Common myeloid progenitor, CD34-positive (primary cell): ENCODE results near the gene MGAT1.
"Not testable (repeated sequence)": the region's sequence is repeated elsewhere in the genome, so short reads cannot be mapped to it uniquely, and the experiment has no call there.

ENCODE experiments used
- CTCF ChIA-PET: fragments of 350-600 bp; sonication (Branson Sonifier 250); formaldehyde crosslinking; loops from one replicate; lab custom pipeline; 2021; ENCODE audit warnings: antibody characterized with exemption; lab: Charles Lee
- POLR2A ChIA-PET: fragments of 350-600 bp; sonication (Branson Sonifier 250); formaldehyde crosslinking; loops from one replicate; lab custom pipeline; 2021; ENCODE audit warnings: antibody characterized with exemption; lab: Charles Lee
- DNase-seq, 3 donors: peaks; one replicate each; pipeline versions ENCODE4 v3.0.0 to v3.0.0-alpha.2; 2013
- H3K27ac ChIP-seq, 2 experiments: 1 replicate in 1 of 2; 2 replicates in 1 of 2; pipeline ENCODE4 v1.7.0; 2013; ENCODE audit warnings: inconsistent platforms in 2 of 2, low read length in 2 of 2, mild to moderate bottlenecking in 2 of 2, low read depth in 1 of 2, moderate library complexity in 1 of 2; ENCODE audit not compliant: severe bottlenecking in 2 of 2, insufficient read depth in 1 of 2, poor library complexity in 1 of 2
- H3K27me3 ChIP-seq, 5 experiments: replicated peaks in 2 of 5; 1 replicate in 3 of 5; 2 replicates in 2 of 5; pipeline versions ENCODE4 v1.6.1 to v1.7.0; 2013; ENCODE audit warnings: low read length in 4 of 5, mild to moderate bottlenecking in 2 of 5, moderate library complexity in 2 of 5, inconsistent platforms in 1 of 5; ENCODE audit not compliant: insufficient read depth in 5 of 5, control insufficient read depth in 4 of 5
- H3K36me3 ChIP-seq, 4 experiments: 1 replicate in 2 of 4; 2 replicates in 2 of 4; pipeline versions ENCODE4 v1.6.1 to v1.7.0; 2013; ENCODE audit warnings: low read length in 3 of 4, control low read depth in 1 of 4, mild to moderate bottlenecking in 1 of 4; ENCODE audit not compliant: control insufficient read depth in 4 of 4, insufficient read depth in 4 of 4
- H3K4me1 ChIP-seq, 4 experiments: 1 replicate in 3 of 4; 2 replicates in 1 of 4; pipeline versions ENCODE4 v1.6.1 to v1.7.1; 2013; ENCODE audit warnings: low read length in 3 of 4, mild to moderate bottlenecking in 3 of 4, control low read depth in 1 of 4, inconsistent platforms in 1 of 4, moderate library complexity in 1 of 4; ENCODE audit not compliant: control insufficient read depth in 4 of 4, insufficient read depth in 4 of 4; ENCODE audit errors: control extremely low read depth in 1 of 4
- H3K4me3 ChIP-seq, 7 experiments: 1 replicate in 4 of 7; 2 replicates in 3 of 7; pipeline versions ENCODE4 v1.5.1 to v1.7.0; 2013; ENCODE audit warnings: mild to moderate bottlenecking in 7 of 7, low read length in 6 of 7, moderate library complexity in 6 of 7, inconsistent platforms in 2 of 7, low read depth in 2 of 7, control low read depth in 1 of 7; ENCODE audit not compliant: insufficient read depth in 4 of 7, control insufficient read depth in 1 of 7; ENCODE audit errors: extremely low read depth in 1 of 7
- H3K9me3 ChIP-seq, 5 experiments: 1 replicate in 4 of 5; 2 replicates in 1 of 5; pipeline versions ENCODE4 v1.6.1 to v1.7.1; 2013; ENCODE audit warnings: low read length in 4 of 5, mild to moderate bottlenecking in 2 of 5, inconsistent platforms in 1 of 5, low read depth in 1 of 5, moderate library complexity in 1 of 5; ENCODE audit not compliant: control insufficient read depth in 4 of 5, insufficient read depth in 2 of 5; ENCODE audit errors: control extremely low read depth in 1 of 5
- WGBS: methylation state at CpG from one replicate; pipeline ENCODE4 v1.1.5; 2013; ENCODE audit not compliant: insufficient coverage; 5-methylcytosine and 5-hydroxymethylcytosine counted together

The MGAT1 gene

DNA sequence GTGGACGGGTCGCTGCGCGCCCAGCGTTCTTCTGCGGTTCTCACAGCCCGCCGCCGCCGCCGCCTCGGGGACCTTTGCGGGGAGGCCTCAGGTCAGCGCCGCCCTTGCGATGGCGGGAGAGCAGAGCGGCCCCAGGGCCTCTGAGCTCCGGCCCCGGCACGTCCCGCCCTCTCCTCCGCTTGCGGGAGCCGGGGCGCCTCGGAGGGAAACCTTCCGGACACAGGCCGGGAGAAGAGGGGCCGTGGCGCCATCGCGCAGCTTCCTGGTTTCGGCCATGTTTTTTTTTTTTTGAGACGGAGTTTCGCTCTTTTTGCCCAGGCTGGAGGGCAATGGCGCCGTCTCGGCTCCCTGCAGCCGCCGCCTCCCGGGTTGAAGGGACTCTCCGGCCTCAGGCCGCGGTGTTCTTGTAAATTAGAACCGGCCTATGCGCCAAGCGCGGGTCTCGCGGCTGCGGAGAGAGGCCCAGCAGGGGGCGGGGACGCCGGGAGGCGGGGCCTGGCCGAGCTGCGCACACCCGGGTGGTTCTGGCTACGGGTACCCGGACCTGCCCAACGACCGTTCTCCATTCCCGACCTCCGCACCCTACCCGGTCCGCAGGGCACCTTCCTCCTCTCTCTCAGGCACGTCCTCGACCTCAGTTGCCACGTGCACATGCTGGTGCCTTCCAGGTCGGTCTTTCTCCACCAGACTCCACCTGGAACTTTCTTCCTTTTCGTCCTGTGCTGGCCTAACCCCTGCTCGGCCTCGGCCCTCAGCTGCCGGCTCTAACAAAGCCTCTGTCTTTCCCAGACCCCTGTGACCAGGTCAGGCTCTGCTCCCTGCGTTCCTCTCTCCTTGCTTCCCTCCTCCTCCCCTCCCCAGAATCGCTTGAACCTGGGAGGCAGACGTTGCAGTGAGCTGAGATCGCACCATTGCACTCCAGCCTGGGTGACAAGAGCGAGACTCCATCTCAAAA is 28.8 kb upstream of the MGAT1 start:
- Histone ChIP-seq H3K27ac (peak overlapping the region; percentile 93 to 95), H3K9me3 (peaks cover 0 to 10% (median 0%) of the 10 kb centered on the region in 5 experiments), H3K36me3 (peaks cover 11 to 20% (median 17%) of the 10 kb centered on the region in 4 experiments), H3K27me3 (no peaks in the 10 kb centered on the region), H3K4me3 (peak overlapping the region; percentile 75 to 97 (median 84)), H3K4me1 (peaks cover 4 to 26% (median 24%) of the 10 kb centered on the region in 4 experiments)
- WGBS = under 1% methylated on average over 79 of the region's 80 CpGs
- peak; percentile 63 to 77 (median 75) for DNase-seq
- ChIA-PET POLR2A (interaction anchor here (0.6 to 2.2 kb wide), 7 partner anchors 10 to 41 kb away, joined by 3 to 14 read pairs (median 4); partner anchors contain the start of gene MGAT1), CTCF (interaction anchor here (0.7 to 4.0 kb wide), 16 partner anchors 8 to 47 kb away, joined by 3 to 22 read pairs (median 5); no protein-coding TSS in a partner anchor)

DNA sequence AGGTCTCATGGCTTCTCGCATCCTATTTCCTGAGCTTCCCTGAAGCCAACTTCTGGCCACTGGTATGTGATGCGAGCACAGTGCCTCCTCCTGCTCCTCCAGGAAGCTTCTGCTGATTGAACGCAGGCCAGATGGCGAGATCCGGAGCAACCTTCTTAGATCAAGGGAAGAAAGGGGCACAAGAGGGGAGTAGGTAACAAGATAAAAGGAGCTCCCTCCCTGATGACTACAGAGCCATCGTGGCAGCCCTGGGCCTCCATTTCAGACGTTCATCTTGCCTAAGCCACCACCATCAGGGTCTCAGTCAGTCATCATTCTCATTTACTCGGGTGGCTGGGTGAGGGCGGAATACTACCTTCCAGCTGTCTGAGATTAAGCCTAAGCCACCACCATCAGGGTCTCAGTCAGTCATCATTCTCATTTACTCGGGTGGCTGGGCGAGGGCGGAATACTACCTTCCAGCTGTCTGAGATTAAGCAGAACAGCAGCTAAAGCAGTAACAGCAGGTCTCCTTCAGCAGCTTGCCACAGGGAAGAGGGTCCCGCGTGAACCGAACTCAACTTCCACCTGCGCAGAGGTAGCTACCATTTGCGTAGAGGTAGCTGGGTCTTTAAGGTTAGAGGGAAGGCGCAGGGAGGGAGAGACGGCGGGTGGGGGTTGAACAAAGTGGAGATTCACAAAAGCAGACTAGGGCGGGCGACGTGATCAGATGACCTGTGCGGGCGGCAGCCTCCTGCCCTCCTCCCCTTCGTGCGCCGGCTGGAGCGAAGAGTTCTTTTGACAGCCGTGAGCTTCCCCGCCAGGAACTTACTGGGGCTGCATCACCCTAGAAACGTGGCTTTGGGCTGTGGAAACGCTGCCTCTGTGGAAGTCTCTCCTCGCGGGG is 27.9 kb upstream of the MGAT1 start:
- H3K9me3 ChIP-seq = peaks cover 0 to 10% (median 0%) of the 10 kb centered on the region in 5 experiments
- 32% methylated on average over 23 of the region's 35 CpGs for WGBS
- peak; percentile 49 to 85 (median 76) for DNase-seq

DNA sequence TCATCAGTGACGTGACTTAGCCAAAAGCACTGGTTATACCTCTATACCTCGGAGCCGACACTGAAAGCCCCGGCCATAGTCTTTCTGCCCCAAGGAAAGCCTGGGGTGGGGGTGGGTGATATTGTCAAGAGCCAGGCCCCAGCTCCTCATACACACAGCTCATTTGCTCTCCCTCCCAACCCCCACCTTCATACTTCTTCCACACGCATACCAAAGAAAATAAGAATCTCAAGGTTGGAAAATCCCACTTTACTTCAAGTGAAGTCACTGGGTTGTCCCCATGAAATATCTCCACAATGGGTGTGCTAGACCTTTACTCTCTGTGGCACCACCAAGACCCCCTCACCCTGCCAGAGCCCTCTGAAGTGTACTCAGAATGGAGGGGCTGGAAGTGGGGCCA is 27.1 kb upstream of the MGAT1 start:
- no peaks in the 10 kb centered on the region for H3K27me3 ChIP-seq
- CTCF ChIA-PET = interaction anchor here (0.8 to 4.0 kb wide), 8 partner anchors 8 to 37 kb away, joined by 3 to 22 read pairs (median 4); partner anchors contain the start of gene MGAT1
- peaks cover 0 to 10% (median 0%) of the 10 kb centered on the region in 5 experiments for H3K9me3 ChIP-seq
- 100% methylated on average over 1 of the region's 5 CpGs for WGBS
- POLR2A ChIA-PET = interaction anchor here (0.5 to 1.8 kb wide), 4 partner anchors 8 to 40 kb away, joined by 3 to 6 read pairs (median 4); no protein-coding TSS in a partner anchor
- peaks cover 4 to 26% (median 24%) of the 10 kb centered on the region in 4 experiments for H3K4me1 ChIP-seq
- H3K4me3 ChIP-seq = peak overlapping the region in 2 of 7 experiments; percentile 83 to 97
- peaks cover 5 to 12% (median 11%) of the 10 kb centered on the region in 4 experiments for H3K36me3 ChIP-seq
- no peak for DNase-seq
- no peak overlapping the region for H3K27ac ChIP-seq

More for the DNA sequence above, 27.9 kb upstream of the MGAT1 start:
- Histone ChIP-seq H3K27ac (peak overlapping the region; percentile 93 to 95), H3K27me3 (no peaks in the 10 kb centered on the region), H3K4me1 (peaks cover 4 to 26% (median 24%) of the 10 kb centered on the region in 4 experiments), H3K4me3 (peak overlapping the region; percentile 75 to 97 (median 84)), H3K36me3 (peaks cover 6 to 19% (median 17%) of the 10 kb centered on the region in 4 experiments)
- CTCF ChIA-PET = interaction anchor here (0.7 to 4.0 kb wide), 16 partner anchors 9 to 46 kb away, joined by 3 to 22 read pairs (median 4); no protein-coding TSS in a partner anchor
- POLR2A ChIA-PET = interaction anchor here (0.9 to 2.2 kb wide), 6 partner anchors 9 to 41 kb away, joined by 3 to 14 read pairs (median 4); partner anchors contain the start of gene MGAT1

DNA sequence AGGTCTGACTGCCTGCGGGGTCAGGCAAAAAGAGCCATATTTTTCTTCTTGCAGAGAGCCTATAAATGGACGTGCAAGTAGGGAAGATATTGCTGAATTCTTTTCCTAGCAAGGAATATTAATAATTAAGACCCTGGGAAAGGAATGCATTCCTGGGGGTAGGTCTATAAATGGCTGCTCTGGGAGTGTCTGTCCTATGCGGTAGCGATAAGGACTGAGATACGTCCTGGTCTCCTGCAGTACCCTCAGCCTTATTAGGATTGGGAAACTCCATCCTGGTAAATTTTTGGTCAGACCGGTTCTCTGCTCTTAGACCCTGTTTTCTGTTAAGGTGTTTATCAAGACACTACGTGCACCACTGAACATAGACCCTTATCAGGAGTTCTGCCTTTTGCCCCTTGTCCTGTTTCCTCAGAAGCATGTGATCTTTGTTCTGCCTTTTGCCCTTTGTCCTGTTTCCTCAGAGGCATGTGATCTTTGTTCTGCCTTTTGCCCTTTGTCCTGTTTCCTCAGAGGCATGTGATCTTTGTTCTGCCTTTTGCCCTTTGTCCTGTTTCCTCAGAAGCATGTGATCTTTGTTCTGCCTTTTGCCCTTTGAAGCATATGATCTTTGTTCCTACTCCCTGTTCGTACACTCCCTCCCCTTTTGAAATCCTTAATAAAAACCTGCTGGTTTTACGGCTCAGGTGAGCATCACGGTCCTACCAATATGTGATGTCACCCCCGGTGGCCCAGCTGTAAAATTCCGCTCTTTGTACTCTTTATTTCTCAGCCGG is 26.3 kb upstream of the MGAT1 start:
- not testable (repeated sequence) for H3K27ac ChIP-seq, H3K9me3 ChIP-seq, H3K4me3 ChIP-seq, H3K36me3 ChIP-seq, H3K27me3 ChIP-seq
- ChIA-PET POLR2A (interaction anchor here (0.5 kb wide), 1 partner anchor 25 kb away, joined by 3 read pairs; no protein-coding TSS in a partner anchor), CTCF (interaction anchor here (0.8 to 4.0 kb wide), 6 partner anchors 7 to 29 kb away, joined by 3 to 22 read pairs (median 6); partner anchors contain the start of gene MGAT1)
- peaks cover 4 to 26% (median 24%) of the 10 kb centered on the region in 4 experiments for H3K4me1 ChIP-seq
- WGBS = 94% methylated on average over 5 of the region's 13 CpGs
- DNase-seq = peak in 1 of 3 donors; percentile 16

DNA sequence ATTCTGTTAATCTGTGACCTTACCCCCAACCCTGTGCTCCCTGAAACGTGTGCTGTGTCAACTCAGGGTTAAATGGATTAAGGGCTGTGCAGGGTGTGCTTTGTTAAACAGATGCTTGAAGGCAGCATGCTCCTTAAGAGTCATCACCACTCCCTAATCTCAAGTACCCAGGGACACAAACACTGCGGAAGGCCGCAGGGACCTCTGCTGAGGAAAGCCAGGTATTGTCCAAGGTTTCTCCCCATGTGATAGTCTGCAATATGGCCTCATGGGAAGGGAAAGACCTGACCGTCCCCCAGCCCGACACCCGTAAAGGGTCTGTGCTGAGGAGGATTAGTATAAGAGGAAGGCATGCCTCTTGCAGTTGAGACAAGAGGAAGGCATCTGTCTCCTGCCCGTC is 24.8 kb upstream of the MGAT1 start:
- H3K36me3 ChIP-seq, H3K27me3 ChIP-seq, H3K27ac ChIP-seq, H3K9me3 ChIP-seq, POLR2A ChIA-PET, DNase-seq, H3K4me3 ChIP-seq: not testable (repeated sequence)
- H3K4me1 ChIP-seq = peaks cover 2 to 20% (median 18%) of the 10 kb centered on the region in 4 experiments
- CTCF ChIA-PET = interaction anchor here (0.9 to 1.7 kb wide), 5 partner anchors 9 to 36 kb away, joined by 3 to 5 read pairs (median 4); no protein-coding TSS in a partner anchor
- WGBS = 100% methylated on average over 1 of the region's 7 CpGs
